ENCODE measurements around the gene NUDCD3. TPM values are rescaled to one million over a fixed set of nuclear protein-coding genes. Genes with fewer than 3 reads are reported as not detected.

The NUDCD3 gene
- total RNA-seq, 1 experiment from 2014 or later: 94.6 TPM

DNA sequence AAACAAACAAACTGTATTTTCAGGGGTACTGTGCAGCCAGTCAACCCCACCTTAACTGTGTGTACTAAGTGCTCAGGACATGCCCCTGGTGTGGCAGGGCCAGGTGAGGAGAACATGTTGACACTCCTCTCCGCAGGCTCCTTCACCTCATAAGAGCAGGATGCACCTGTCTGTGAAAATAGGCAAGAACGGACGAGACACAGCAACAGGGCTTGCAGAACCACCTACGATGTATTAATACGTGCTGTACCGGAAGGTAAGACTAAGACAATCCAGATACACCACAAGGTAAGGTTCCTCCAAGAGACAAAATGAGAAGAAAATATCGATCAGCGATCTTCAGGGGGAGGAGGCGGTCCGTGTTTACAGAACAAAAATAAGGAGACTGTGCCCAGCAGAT is 99.3 kb downstream of the NUDCD3 start:
- ChIA-PET POLR2A (no interaction called here), RAD21 (ENCODE audit: low non-redundant PET in 1 of 2, low total read pairs in 2 of 2, uncharacterized antibody in 2 of 2, unreplicated experiment in 2 of 2) (no interaction called here), CTCF (no interaction called here)
- Histone ChIP-seq H3K27ac (ENCODE audit: low read depth, low read length) (no peak overlapping the region), H3K4me2 (ENCODE audit: low read length) (no peak overlapping the region), H3K27me3 (ENCODE audit: insufficient read depth, low read length) (no peaks in the 10 kb centered on the region), H3K9me3 (ENCODE audit: control insufficient read depth in 1 of 2, insufficient read depth in 1 of 2, low read depth in 1 of 2, low read length in 2 of 2) (no peaks in the 10 kb centered on the region), H3K36me3 (ENCODE audit: control insufficient read depth in 1 of 2, insufficient read depth in 2 of 2, low read length in 2 of 2) (peaks cover 5 to 6% of the 10 kb centered on the region in 2 experiments; a peak in 2 of 4 replicates), H2AFZ (ENCODE audit: low read depth, low read length, poor library complexity, severe bottlenecking) (no peak overlapping the region), H3K4me1 (ENCODE audit: control insufficient read depth in 1 of 2, insufficient read depth in 2 of 2, low read length in 2 of 2) (no peaks in the 10 kb centered on the region), H3K4me3 (replicated peaks in 1 of 2; ENCODE audit: low read depth in 1 of 2, low read length in 2 of 2) (no peak overlapping the region), H3K9me2 (ENCODE audit: insufficient read depth) (no peaks in the 10 kb centered on the region), H3K9ac (ENCODE audit: low read length) (no peak overlapping the region), H3K79me2 (ENCODE audit: insufficient read depth, low read length) (no peaks in the 10 kb centered on the region), H4K20me1 (ENCODE audit: insufficient read depth) (0 out of 2 replicates have a peak, but pooled peaks cover 2% of the 10 kb centered on the region)
- no TSS peak for BruUV-seq (replicated peaks)
- ATAC-seq: no peak
- DNase-seq (ENCODE audit: low read depth, low spot score): no peak
- no peak for TF ChIP-seq CBX3 (IDR thresholded peaks at IDR 0.05; ENCODE audit: low read depth)
- no peak for TF ChIP-seq SRF (IDR thresholded peaks at IDR 0.05; ENCODE audit: low read depth)
- TF ChIP-seq, protein P1, sequence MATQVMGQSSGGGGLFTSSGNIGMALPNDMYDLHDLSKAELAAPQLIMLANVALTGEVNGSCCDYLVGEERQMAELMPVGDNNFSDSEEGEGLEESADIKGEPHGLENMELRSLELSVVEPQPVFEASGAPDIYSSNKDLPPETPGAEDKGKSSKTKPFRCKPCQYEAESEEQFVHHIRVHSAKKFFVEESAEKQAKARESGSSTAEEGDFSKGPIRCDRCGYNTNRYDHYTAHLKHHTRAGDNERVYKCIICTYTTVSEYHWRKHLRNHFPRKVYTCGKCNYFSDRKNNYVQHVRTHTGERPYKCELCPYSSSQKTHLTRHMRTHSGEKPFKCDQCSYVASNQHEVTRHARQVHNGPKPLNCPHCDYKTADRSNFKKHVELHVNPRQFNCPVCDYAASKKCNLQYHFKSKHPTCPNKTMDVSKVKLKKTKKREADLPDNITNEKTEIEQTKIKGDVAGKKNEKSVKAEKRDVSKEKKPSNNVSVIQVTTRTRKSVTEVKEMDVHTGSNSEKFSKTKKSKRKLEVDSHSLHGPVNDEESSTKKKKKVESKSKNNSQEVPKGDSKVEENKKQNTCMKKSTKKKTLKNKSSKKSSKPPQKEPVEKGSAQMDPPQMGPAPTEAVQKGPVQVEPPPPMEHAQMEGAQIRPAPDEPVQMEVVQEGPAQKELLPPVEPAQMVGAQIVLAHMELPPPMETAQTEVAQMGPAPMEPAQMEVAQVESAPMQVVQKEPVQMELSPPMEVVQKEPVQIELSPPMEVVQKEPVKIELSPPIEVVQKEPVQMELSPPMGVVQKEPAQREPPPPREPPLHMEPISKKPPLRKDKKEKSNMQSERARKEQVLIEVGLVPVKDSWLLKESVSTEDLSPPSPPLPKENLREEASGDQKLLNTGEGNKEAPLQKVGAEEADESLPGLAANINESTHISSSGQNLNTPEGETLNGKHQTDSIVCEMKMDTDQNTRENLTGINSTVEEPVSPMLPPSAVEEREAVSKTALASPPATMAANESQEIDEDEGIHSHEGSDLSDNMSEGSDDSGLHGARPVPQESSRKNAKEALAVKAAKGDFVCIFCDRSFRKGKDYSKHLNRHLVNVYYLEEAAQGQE (IDR thresholded peaks at IDR 0.05; ENCODE audit: low read depth): no peak
- TF ChIP-seq ATF3 (IDR thresholded peaks at IDR 0.05): no peak
- no peak for TF ChIP-seq MAX (IDR thresholded peaks at IDR 0.05)
- TF ChIP-seq CEBPB (IDR thresholded peaks at IDR 0.05; ENCODE audit: low read depth): no peak
- no peak for TF ChIP-seq POLR2A (IDR thresholded peaks at IDR 0.05; ENCODE audit: borderline replicate concordance, extremely low read depth, insufficient read depth, insufficient read length)
- TF ChIP-seq EGR1 (IDR thresholded peaks at IDR 0.05; ENCODE audit: low read depth): no peak
- TF ChIP-seq, protein P2, sequence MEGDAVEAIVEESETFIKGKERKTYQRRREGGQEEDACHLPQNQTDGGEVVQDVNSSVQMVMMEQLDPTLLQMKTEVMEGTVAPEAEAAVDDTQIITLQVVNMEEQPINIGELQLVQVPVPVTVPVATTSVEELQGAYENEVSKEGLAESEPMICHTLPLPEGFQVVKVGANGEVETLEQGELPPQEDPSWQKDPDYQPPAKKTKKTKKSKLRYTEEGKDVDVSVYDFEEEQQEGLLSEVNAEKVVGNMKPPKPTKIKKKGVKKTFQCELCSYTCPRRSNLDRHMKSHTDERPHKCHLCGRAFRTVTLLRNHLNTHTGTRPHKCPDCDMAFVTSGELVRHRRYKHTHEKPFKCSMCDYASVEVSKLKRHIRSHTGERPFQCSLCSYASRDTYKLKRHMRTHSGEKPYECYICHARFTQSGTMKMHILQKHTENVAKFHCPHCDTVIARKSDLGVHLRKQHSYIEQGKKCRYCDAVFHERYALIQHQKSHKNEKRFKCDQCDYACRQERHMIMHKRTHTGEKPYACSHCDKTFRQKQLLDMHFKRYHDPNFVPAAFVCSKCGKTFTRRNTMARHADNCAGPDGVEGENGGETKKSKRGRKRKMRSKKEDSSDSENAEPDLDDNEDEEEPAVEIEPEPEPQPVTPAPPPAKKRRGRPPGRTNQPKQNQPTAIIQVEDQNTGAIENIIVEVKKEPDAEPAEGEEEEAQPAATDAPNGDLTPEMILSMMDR (IDR thresholded peaks at IDR 0.05 in 2 of 3, conservative IDR thresholded peaks at IDR 0.05 in 1 of 3; ENCODE audit: borderline replicate concordance in 1 of 3, insufficient read depth in 1 of 3, low read depth in 2 of 3, low read length in 2 of 3): no peak
- TF ChIP-seq POLR2AphosphoS5 (IDR thresholded peaks at IDR 0.05; ENCODE audit: low read depth, low read length): no peak
- TF ChIP-seq FOSL1 (IDR thresholded peaks at IDR 0.05; ENCODE audit: low read depth): no peak
- TF ChIP-seq TCF7L2 (IDR thresholded peaks at IDR 0.05; ENCODE audit: borderline replicate concordance, extremely low read depth, insufficient read depth, insufficient read length): no peak
- TF ChIP-seq YY1 (IDR thresholded peaks at IDR 0.05; ENCODE audit: extremely low read depth, insufficient replicate concordance, low read depth, low read length): no peak
- no peak for TF ChIP-seq ELF1 (IDR thresholded peaks at IDR 0.05; ENCODE audit: borderline replicate concordance, low read depth)
- no peak for TF ChIP-seq ZNF274 (IDR thresholded peaks at IDR 0.05; ENCODE audit: low read depth, low read length)
- no peak for TF ChIP-seq ZFX (IDR thresholded peaks at IDR 0.05)
- no peak for TF ChIP-seq EZH2phosphoT487 (IDR thresholded peaks at IDR 0.05; ENCODE audit: borderline replicate concordance)
- TF ChIP-seq, protein P3, sequence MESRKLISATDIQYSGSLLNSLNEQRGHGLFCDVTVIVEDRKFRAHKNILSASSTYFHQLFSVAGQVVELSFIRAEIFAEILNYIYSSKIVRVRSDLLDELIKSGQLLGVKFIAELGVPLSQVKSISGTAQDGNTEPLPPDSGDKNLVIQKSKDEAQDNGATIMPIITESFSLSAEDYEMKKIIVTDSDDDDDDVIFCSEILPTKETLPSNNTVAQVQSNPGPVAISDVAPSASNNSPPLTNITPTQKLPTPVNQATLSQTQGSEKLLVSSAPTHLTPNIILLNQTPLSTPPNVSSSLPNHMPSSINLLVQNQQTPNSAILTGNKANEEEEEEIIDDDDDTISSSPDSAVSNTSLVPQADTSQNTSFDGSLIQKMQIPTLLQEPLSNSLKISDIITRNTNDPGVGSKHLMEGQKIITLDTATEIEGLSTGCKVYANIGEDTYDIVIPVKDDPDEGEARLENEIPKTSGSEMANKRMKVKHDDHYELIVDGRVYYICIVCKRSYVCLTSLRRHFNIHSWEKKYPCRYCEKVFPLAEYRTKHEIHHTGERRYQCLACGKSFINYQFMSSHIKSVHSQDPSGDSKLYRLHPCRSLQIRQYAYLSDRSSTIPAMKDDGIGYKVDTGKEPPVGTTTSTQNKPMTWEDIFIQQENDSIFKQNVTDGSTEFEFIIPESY (IDR thresholded peaks at IDR 0.05; ENCODE audit: extremely low read depth, insufficient replicate concordance, low read length): no peak
- intact Hi-C loops (cut with micrococcal nuclease): no loop called here
